GM21381 (cell line): ENCODE data around the gene SPNS2.

Experiments used
- ATAC-seq: cut with Tn5 transposase; IDR thresholded peaks from one replicate; pipeline ENCODE4 v1.9.1; 2021; ENCODE audit warnings: mild to moderate bottlenecking, moderate library complexity; ENCODE audit not compliant: unreplicated experiment

Gene SPNS2

DNA sequence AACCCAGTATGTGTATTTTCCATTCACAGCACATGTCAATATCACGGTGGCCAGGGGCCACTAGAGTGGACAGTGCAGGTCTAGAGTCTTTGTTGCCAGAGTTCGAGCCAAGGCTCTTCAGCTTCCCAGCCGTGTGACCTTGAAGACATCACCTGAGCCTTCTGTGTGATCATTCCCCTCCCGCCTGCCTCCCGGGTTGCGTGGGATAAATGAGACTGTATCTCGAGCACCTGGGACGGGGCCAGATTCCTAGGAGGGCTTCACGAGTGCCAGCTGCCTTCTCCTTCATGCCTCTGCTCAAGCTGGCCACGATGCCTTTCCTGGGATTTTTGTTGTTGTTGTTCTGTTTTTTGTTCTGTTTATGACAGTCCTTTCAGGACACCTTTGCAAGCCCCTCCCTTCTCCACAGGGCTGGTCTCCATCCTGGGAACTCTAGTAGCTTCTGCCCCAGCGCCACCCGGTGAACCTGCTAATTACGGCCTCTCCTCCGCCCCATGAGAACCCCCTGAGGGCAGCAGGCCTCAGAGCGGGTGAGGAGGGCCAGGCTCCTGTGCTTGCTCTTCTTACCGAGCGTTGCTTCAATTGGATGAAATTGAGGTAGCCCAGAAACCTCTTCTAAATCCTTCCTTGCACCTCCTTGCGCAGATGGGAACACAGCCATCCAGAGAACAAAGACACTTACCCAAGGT, 3.9 kb downstream of the SPNS2 start:
- no peak for ATAC-seq

DNA sequence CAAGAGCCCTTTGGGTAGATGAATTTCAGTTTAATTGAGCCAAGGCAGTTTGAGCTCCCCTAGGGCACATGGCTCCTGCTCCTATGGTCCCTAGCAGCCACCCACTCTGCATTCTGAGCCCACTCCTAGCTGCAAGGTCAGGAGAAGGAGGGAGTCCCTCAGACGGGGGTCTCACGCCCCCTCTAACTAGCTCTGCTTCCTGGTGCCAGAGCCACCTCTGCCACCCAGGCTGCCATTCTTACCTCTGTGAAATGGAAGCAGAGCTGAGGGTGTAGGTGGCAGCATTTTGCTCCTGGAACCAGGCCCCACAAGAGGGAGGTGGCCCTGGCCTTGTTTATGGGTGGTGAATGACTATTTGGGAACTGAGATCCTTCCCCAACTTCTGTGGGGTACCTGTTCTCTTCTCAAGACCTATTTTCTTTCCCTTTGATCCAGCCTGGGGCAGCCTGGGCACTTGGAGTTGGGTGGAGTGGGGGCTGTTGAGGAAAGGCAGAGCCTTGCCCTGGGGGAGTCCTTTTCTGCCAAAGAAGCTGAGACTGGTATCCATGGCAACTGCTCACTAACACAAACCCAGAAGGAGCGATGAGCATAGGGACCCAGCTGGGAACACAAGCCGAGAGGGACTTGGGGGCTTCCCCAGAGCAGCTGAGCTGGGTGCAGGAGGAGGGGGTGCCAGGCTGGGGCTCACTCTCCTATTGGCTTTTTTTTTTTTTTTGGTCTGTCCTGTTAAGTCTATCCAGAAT, 4.8 kb downstream of the SPNS2 start:
- ATAC-seq = no peak

DNA sequence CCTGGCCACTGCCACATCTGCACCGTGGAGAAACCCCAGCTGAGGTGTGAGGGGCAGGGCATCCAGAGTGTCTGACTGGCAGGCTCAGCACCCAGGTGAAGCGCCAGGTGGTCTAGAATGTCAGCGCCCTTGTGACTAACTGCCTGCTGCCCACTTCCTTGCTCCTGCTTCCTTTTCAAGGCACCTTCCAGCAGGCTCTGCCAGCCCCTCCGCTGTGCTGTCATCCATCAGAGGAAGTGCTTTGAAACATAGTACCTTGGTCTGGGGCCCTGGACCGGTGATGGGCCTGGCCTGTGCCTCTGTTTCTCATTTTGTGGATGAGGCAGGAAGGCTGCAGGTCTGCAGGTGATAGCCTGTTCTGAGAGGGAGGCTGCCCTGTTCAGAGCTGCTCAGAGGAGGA, 5.5 kb downstream of the SPNS2 start:
- ATAC-seq = no peak

DNA sequence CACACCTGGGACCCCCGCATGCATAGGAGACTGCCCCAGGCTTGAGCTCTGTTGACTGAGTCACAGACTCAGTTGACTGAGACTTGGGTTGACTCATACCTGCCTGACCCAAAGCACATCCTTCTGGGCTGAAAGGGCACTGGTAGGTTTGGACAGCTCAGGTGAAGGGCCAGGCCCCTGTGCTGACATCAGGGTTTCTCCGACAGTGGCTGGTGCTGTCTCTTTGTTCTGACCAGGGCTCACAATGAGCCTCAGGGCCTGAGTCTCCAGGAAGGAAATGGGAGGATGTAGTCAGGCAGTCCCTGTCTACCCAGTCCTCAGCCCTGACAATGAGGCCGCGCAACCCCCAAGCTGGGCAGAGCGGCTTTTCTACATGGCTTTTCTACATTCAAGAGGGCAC, 6.5 kb downstream of the SPNS2 start:
- ATAC-seq = no peak

DNA sequence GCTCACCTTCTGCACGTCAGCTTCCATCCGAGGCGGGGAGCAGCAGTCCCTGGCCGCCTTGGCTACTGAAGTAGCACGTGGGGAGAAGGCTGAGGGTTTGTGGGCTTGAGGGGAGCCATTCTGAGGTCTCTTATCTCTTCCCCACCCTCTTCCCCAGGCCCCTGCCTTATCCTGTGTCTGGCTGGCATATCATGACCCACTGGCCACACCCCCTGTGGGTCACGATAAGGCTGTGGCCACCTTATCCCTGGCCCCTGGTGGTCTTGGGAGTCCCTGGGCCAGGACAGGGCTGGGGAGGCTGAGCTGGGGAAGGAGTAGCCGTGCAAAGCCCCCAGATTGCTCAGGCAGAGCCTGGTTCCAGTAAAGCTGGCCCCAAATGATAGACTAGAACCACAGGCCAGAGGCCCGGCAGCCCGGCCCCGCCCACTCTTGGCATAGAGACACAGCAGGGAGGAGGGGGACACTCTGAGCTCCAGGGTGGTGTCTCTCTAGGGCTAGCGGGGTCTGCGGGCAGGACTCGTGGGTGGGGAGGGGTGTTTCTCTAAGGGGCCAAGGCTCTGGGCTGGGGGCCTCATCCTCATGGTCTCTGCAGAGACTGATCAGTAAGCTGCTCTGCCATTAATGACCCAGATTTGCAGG, 7.6 kb downstream of the SPNS2 start:
- no peak for ATAC-seq

DNA sequence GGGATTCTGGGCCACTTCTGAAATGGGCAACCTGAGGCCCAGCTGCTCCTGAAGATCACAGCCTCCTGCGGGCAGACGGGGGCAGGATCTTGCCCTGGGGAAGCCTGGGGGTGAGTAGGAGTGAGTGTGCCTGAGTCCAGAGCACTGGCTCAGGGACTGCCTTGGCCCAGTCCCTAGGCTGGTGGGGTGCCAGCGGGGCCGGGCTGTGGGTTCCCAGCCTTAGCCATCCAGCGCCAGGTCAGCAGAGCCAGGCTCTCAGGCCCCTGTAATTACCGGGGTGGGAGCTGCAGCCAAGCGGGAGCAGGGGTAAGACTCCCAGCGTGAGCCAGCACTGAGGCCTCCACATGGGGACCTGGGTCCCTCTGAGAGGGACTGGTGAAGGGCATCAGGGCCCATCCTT, 8.2 kb downstream of the SPNS2 start:
- no peak for ATAC-seq

DNA sequence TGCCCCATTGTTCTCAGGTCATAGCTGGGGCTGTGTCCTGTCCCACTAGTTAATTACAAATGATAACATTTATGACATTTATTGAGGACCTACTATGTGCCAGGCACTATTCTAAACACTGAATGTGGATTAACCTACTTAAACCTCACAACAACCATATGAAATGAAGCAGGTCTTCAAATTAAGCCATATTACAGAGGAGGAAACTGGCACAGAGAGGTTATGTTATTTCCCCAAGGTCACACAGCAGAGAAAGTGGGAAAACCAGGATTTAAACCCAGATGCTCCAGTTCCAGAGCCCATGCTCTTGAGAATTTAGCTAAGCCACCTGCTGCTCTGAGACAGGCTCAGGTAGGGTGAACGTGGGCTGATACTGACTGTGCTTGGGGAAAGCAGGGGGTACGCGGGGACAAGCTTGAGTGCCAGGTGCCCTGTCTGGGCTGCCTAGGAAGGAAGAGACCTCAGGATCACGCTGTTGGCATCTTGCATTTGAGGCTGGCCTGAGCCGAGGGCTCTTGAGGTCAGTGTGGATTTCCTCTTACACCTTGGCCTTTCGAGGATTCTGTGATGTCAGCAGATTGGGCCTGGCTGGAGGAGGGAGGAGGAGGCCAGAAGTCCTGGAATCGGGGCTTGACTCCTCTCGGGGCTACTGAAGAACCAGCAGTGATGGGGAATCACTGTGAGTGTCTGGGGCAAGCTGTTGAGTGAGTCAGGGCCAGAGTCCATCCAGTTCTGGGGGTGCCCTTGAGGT, 8.9 kb downstream of the SPNS2 start:
- ATAC-seq = no peak

DNA sequence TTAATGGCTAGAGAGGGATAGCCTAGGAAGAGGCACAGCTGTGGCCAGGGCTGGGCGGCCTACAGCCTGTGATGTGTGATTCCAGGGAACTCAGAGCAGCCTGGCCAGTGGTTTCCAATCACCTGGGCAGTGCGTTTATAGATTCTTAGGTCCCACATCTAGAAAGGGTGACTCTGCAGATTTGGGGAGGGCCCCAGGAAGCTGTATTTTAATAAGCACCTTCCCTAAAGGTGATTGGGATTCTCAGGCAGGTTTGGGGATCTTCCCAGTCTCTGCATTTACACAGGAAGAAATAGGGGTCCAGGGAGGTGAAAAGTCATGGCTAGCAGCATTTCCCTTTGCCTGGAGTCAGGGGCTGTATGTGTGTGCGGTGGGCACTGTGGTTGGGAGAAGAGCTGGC, 9.5 kb downstream of the SPNS2 start:
- no peak for ATAC-seq

DNA sequence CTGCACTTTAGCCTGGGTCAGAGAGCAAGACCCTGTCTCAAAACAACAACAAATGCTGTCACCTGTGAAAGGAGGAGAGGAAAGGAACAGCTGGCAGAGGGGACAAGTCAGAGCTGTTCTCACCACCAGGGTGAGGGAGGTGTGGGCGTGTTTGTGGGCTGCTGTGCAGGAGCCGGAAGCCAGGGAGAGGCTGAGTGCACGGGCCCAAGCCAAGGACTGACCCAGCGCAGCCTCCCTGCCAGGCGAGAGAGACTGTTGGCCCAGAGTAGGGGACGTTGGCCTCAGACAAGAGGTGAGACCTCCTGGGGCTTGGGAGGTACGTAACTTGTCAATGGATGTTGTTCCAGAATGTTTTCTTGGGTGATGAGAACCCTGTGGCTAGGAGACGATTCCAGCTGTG, 10.7 kb downstream of the SPNS2 start:
- ATAC-seq = no peak

DNA sequence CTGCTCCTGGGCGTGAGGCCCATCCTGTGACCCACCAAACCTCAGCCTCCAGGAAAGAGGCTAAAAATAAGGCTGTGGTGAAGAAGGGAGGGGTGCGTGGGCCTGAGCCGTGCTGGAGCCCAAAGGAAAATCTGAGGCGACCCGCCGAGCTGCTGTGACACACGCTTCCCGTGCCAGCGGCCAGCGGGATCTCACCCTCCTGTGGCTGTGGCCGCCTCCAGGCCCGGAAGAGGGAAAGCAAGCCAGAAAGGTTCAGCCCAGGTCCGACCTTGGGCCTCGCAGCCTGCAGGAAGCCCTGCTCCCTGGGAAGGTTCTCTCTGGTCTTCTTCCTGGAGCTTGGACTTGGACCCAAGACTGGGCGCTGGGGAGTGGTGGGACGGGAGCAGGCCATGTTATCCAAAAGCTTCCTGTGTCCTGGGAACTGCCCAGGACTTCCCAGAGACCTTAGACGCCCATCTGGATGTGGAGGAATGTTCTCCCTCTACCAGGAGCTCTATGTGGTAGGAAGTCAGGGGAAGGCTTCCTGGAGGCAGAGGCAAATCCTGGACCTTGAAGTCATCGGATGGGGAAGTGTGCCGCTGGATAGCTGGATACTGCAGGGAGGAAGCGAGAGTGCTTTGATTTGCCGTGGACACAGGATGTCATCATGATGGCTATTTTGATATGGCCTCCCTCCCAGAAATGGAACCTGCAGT, 11.4 kb downstream of the SPNS2 start:
- no peak for ATAC-seq

DNA sequence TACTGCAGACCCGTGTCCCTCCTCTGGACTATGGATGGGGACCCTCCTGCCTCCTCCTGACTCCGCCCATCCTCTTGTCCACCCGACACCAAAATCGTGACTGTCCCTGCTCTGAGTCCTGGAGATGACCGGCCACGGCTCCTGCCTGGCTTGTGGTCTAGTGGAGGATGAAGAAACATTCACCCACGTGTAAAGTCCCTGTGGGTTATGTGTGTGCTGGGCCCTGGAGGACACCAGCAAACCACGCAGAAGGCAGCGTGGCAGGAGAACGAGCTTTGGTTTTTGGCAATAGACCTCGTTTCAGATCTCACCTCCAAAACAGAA, 11.9 kb downstream of the SPNS2 start:
- no peak for ATAC-seq

DNA sequence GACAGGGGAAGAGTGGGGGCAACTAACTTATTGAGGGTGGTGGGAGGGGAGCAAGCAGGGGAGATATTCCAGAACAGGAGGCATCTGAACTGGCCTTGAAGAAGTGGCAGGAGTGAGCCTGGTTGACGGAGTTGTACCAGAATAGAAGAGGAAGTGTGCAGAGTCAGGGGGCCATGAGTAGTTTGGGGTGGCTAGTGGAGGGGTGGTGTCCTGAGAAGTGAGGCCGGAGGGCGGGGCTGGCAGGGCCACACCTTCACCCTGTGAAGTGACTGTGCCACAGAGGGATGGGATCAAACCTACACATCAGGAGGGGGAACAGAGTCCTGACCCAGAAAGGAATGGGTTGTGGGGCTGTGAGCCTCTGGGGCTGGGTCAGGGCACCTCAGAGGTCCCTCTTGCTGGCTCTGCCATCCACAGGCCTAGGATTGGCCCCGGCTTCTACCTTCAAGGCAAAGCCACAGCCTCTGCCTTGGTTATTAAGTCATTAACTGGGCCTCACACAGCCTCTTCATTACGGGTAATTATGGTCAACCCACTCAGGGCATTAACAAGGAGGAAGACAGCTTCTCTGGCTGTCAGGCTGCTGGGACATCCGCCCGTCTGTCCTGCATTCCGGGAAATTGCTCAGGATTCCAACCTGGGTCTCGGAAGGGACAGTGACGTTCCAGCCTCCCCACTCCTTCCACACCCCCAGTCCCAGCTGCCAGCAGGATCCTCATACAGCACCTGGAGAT, 12.7 kb downstream of the SPNS2 start:
- no peak for ATAC-seq

DNA sequence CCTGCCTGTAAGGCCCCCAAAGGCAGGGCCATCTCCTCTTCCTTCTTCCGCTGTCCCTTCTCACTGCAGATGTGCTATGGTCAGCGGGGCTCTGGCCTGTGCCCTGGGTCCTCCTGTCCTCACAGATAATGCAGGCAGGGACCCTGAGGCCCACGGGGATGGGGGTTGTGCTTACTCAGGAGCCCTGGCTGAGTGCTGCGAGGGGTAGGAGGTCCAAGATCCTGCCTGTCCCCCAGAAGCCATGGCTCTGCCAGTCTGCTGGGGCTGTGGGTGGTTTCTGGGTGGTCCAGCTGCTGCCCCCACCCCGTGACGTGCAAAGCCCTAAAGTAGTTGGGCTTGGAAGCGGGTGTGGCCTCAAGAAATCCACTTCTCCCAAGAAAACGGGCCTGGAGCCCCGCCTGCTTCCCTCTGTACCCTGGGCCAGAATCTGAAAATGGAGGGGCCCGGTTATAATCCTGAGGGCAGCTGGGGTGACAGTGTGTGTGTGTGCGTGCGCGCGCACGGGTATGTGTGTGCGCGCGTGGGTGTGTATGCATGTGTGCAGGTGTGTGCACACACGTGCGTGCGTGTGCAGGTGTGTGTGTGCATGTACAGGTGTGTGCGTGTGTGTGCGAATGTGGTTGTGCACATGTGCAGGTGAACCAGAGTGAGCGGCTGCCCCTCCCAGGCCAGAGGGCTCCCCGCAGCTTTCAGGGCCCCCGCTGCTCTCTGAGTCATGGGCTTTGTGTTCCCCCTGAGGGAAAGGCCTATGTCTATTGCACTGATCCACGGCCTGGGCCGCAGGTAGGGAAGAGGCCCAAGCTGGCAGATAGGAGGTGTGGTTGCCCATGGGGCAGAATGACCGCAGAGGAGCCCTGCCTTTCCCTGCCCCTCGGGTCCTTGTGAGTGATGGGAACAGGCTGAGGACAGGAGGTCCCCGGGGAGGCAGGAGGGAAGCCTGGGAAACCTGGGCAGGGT, 13.8 kb downstream of the SPNS2 start:
- ATAC-seq = no peak

DNA sequence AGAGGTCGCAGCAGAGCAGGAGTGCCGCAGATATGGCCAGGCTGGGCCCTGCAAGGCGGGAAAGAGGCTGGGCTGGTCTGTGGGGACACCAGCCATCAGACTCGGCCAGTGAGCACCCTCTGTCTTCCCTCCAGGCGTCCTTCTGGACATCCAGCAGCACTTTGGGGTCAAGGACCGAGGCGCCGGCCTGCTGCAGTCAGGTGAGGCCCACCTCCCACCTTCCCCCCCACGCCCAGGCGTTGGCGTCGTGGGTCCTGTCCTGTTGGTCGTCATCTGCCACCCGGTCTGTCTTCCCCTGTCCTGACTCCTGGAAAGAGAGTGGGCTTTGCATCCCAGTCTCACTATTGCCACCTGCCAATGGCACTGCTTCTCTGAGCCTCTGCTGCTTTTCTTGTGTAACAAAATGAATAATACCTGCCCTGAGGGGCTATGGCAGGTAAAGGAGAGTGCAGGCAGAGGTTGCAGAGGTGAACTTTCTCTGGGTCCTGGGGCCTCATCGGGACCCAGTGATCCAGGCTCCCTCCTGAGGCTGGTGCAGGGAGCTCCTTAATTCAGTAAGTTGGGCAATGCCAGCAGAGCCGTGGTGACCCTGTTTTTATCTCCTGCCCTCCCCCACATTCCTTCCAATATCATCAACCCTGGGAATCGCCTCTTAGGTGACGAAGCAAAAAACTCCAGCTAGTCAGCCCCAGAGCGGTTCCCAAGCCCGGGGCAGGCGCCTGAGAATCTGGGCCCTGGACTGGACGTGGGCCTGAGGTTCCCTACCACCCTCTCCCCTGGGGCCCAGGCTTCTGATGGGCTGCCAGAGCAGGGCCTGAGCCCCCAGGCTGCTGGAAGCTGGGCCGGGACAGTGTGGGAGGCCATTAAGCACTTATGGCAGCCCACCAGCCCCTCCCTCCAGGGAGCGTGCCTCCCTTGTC, 14.7 kb downstream of the SPNS2 start:
- ATAC-seq = no peak

DNA sequence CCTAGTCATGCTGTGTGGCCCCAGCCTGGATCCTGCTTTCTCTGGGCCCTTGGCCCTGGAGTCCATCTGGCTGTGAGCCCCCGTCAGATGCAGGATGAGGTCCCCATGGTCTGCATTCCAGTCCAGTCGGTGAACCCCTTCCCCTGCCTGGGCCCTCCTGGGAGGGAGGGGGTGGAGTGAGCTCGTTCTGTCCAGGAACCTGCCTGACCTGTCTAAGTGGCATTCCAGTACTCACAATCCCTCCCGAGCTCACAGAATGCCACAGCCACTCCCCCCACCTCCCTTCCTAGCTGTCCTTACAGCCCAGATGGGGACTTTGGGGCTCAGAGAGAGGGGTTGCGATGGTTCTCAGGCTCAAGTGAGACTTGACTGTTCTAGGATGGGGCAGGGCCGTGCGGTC, 15.5 kb downstream of the SPNS2 start:
- ATAC-seq = no peak

DNA sequence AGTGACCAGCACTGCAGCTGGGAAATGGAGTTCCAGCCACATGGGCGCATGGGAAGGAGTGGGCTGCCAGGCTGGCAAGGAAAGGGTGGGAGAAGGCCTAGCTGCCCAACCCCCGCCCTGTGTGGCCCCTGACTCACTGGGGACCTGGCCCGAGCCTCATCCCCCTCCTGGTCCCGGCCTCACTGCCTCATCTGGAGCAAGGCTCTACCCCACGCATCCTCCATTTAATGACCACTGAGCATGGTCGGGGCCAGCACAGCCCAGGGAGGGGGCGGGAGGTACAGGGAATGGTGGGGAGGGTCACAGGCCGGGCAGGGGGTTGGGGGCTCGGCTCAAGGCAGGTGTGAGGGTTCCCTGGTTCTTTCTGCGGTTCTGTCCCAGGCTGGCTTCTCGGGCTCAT, 16.1 kb downstream of the SPNS2 start:
- ATAC-seq = no peak

DNA sequence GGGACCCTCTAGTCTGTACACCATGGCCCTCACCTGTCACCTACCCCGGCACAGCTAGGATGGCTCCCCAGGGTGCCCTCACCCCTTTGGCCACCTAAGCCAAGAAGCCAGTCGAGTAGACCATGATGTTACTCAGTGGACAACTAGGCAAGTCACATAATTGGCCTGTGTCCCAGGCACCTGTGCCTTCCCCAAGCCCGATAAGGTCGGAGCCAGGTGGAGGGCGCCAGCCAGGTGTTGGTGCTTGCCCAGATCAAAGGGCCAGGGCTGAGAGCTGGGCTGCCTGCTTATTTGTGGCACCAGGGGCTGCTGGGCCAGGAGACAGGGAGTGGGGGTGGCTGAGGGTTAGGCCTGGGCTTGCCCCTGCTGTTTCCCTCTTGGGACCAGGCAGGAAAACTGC, 16.8 kb downstream of the SPNS2 start:
- no peak for ATAC-seq

DNA sequence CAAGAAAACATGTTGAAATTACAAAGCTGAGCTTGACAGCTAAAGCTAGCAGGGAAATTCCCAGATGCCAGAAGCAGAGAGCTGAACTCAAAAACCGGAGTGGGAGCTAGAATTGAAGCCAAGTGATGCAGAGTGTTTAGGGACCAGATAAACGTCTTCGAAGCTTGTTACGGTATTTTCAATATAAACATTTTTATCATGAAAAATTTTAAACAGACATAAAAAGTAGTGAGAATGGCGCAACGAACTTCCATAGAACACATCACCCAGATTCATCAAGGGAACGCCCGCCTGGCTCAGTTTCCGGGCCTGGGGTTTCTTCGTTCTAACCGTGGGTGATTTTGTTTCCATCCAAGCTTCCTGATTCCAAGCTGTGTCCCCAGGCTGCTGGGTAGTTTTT, 18.1 kb downstream of the SPNS2 start:
- ATAC-seq = no peak
